NCI-H1417 (cell line): ENCODE data around the gene NEK1.
"Not testable (repeated sequence)": the region's sequence is repeated elsewhere in the genome, so short reads cannot be mapped to it uniquely, and the experiment has no call there.

Experiments
- DNase-seq, 3 experiments: peaks; one replicate each; lab custom pipeline; 2025; lab: John Stamatoyannopoulos, UW

NEK1 gene

DNA sequence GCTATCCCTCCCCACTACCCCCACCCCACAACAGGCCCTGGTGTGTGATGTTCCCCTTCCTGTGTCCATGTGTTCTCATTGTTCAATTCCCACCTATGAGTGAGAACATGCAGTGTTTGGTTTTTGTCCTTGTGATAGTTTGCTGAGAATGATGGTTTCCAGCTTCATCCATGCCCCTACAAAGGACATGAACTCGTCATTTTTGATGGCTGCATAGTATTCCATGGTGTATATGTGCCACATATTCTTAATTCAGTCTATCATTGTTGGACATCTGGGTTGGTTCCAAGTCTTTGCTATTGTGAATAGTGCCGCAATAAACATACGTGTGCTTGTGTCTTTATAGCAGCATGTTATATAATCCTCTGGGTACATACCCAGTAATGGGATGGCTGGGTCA, 118.1 kb downstream of the NEK1 start:
- not testable (repeated sequence) for DNase-seq

DNA sequence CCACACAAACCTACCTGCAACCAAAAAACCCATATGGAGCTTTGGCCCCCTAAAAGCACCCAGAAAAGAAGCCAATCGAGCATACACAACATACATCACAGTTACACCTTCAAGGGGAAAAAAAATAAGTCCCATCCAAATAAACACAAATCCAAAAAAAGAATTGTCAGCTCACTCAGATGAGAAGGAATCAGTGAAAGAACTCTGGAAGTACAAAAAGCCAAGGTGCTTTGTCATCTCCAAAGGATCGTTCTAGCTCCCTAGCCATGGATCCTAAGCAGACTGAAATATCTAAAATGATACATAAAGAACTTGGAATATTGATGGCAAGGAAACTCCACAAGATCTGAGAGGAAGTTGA, 119.2 kb downstream of the NEK1 start:
- DNase-seq = no peak

DNA sequence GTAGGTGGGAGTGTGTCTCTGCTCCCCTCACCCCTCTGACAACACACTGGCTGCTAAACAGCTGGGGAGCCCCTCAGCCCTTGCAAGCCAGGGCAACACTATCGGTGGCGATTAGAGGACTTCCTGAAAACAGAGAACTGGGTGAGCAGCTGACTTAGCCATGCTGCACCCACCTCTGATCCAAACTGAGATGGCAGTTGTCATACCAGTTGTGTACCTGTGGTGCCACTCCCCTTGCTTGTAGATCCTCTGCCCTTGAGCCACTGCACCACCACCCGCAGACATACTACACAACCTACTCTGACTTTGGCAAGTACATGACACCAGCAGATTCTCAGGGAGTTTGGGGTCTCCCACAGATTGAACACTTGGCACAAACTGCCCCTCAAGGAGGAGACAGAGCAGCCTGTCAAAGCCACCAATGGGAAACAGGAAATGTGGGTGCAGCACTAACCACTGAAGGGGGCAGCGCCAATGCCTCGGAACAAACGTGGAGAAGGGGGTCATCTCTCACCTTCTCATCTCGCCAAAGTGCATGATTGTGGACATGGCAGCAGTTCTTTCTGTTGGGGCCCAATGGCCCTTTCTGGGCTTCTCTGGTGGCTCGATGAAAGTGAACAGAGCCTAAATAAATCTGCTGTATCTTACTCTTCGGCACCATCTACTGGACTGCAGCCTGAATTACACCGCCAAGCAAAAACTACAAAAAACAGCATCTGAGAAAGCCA, 119.8 kb downstream of the NEK1 start:
- DNase-seq = peak in 2 of 3 experiments; percentile 1 to 45

DNA sequence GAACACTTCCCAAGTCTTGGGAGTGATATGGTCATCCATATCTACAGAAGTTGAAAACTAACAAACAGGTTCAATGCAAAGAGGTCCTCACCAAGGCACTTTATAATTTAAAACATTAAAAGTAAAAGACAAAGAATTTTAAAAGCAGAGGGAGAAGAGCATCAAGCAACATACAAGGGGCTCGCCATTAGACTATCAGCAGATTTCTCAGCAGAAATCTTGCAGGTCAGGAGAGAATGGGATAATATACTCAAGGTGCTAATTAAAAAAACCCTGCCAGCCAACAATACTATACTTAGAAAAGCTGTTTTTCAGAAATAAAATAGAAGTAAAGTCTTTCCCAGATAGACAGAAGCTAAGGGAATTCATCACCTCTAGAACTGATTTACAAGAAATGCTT, 121.2 kb downstream of the NEK1 start:
- DNase-seq = no peak

DNA sequence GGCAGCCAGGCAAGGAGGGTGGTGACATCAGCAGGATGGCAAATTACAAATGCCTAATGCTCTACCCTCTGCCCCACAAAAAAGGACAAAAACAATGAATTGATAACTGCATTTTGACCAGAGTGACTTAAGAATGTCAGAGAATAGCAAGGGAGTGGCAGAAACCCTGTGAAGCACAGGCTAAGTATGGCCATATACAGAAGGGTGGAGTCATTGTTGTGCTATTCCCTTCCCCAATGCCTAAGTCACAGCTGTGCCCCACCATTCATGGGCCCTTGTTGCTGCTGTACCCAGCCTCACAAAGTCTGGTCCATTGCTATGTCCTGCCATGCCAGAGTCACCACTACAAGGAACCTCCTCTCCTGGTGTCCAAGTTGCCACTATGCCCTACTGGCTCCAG, 123.1 kb downstream of the NEK1 start:
- no peak for DNase-seq

DNA sequence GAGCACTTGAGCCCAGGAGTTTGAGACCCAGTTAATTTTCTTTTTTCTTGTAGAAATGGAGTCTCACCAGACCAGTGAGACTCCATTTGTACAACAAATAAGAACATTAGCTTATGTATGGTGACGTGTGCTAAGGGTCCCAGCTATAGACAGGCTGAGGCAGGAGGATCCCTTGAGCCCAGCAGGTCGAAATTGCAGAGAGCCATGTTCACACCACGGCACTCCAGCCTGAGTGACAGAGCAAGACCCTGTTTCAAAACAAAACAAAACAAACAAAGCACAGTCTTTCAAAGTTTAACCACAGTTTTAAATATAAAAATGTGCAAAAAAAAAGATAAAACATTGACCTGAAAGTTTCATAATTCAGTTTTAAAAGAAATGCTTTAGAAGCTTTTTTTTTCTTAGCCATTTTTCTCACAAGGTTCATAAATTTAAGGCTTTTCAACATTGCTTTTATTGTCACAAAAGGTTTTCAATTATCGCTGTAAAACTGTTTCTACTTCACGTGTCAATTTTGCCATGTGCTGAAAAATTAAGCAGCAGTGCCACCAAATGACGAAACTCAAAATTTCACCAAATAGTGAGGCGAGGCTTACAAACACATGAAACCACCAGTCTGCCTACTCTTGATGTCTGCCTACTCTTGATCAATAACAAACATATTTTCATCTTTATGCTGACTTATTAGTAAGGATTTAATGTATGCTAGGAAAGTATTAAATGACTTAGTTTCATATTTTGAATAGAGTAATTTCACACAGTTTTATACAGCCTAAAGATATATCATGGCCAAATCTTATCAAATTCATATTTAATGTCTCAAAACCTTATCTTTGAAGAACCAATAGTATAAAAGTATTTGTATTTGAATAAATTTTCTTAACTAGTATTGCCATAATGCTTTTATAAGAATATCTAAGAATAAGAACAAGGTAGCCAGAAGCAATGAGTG, 126.3 kb downstream of the NEK1 start:
- peak; percentile 33 to 79 (median 41) for DNase-seq

DNA sequence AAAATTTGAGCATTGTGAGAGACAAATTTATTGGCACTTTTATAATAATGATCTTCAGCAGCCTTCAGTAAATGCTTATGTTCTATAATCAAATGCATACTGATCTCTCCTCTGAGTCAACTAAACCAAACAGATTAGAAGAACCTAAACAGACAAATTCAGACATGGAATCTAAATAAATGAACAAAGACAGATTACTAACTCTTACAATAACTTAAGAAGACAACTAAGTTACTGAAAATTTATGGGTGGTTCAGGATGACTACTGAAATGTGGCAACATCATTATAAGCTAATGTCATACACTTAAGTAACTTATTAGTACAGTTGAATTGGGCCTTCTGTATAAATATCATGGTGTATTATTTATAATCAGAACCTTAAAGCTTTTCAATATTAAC, 127.3 kb downstream of the NEK1 start:
- DNase-seq = no peak

DNA sequence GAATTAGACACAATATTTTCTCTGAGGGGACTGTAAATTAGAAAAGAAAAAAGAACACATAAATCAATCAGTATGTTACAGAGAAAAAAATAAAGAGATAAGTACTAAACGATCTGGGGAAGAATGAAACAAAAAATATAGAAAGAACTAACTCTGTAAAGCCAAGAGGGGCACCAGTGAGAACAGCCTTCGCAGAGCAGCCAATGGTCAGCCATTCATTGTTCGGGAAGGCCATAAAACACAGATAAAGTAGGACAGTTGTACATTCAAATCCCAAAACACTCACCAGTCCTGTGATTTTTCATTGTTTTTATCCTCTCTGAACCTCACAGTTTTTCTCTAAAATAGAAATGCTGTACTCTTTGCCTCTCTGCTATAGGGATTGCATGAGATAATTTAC, 127.9 kb downstream of the NEK1 start:
- DNase-seq = no peak

DNA sequence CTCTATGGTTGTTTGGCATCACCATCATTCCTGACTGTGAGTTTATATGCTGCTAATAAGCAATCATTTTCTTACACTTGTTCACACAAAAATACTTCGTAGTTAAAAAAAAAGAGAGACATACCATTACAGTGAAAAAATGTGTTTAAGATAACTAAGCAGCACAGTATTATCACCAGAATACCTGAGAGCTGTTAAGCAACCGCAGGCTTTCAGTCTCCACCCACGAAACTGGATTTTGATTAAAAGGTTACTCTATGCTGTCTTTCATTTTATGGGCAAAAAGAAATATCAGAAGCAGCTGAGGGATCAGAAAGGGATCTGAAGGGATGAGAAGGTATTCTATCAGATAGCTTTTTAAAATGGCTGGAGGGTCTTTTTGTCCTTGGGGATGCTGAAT, 148.3 kb downstream of the NEK1 start:
- DNase-seq = no peak

DNA sequence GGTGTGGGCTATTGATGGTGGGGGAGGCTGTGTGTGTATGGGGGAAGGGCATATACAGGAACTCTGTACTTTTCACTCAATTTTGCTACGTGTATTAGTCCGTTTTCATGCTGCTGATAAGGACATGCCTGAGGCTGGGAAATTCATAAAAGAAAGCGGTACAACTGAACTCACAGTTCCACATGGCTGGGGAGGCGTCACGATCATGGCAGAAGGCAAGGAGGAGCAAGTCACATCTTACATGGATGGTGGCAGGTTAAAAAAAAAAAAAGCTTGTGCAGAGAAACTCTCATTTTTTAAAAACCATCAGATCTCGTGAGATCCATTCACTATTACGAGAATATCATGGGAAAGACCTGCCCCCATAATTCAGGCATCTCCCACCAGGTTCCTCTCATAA, 152.3 kb downstream of the NEK1 start:
- no peak for DNase-seq

DNA sequence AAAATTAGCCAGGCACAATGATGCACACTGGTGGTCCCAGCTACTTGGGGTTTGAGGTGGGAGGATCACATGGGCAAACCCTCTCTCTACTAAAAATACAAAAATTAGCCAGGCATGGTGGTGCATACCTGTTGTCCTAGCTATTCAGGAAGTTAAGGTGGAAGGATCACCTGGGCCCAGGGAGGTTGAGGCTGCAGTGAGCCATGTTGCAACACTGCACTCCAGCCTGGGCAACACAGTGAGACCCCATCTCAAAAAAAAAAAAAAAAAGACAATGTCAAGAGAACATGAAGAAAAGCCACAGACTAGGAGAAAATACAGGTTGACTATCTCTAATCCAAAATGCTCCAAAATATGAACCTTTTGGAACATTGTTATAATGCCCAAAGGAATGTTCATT, 153.8 kb downstream of the NEK1 start:
- no peak for DNase-seq

DNA sequence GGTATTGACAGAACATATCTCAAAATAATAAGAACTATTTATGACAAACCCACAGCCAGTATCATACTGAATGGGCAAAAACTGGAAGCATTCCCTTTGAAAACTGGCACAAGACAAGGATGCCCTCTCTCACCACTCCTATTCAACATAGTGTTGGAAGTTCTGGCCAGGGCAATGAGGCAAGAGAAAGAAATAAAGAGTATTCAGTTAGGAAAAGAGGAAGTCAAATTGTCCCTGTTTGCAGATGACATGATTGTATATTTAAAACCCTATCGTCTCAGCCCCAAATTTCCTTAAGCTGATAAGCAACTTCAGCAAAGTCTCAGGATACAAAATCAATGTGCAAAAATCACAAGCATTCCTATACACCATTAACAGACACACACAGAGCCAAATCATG, 159.7 kb downstream of the NEK1 start:
- not testable (repeated sequence) for DNase-seq

DNA sequence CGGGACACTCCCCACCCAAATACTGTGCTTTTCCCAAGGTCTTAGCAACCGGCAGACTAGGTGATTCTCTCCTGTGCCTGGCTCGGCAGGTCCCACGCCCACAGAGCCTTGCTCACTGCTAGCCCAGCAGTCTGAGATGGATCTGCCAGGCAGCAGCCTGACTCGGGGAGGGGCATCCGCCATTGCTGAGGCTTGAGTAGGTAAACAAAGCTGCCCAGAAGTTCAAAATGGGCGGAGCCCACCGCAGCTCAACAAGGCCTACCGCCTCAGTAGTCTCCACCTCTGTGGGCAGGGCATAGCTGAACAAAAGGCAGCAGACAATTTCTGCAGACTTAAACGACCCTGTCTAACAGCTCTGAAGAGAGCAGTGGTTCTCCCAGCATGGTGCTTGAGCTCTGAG, 163.4 kb downstream of the NEK1 start:
- DNase-seq = peak in 1 of 3 experiments; percentile 4

DNA sequence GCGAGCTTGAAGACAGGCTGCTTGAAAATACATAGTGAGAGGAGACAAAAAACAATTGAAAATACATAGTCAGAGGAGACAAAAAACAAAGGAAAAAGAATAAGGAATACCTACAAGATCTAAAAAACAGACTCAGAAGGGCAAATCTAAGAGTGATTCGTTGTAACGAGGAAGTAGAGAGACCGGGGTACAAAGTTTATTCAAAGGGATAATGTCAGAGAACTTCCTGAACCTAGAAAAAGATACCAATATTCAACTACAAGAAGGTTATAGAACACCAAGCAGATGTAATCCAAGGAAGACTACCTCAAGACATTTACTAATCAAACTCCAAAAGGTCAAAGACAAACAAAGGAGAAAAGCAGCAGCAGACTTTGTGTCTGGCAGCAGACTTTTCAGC, 165.6 kb downstream of the NEK1 start:
- DNase-seq = no peak

DNA sequence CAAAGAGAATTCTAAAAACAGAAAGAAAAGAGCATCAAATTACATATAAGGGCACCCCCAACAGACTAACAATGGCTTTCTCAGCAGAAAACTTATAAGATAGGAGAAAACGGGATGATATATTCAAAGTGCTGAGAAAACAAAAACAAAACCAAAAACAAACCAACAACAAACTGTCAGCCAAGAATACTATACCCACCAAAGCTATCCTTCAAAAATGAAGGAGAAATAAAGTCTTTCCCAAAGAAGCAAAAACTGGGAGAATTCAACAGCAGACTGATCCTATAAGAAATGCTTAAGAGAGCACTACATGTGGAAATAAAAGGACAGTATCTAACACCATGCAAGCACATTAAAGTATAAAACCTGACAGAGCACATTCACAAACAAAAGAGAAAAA, 168.6 kb downstream of the NEK1 start:
- DNase-seq = no peak

DNA sequence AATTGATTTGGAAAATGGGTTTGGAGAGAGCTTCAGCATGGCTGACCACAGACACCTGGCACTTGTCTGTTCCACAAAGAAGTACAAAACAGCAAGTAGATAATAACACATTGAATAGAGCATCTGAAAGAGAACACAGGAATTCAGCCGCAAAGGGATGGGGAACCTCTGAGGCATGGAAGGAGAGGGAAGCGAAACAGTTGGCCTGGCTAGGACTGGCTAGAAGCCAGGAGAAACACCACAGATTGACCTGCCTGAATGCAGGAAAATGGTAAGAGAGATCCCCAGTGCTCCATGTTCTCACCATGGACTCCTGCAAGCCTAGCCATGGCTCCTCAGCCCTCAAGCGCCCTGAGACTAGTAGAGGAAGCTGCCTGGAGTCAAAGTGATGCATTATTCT, 171.9 kb downstream of the NEK1 start:
- no peak for DNase-seq

DNA sequence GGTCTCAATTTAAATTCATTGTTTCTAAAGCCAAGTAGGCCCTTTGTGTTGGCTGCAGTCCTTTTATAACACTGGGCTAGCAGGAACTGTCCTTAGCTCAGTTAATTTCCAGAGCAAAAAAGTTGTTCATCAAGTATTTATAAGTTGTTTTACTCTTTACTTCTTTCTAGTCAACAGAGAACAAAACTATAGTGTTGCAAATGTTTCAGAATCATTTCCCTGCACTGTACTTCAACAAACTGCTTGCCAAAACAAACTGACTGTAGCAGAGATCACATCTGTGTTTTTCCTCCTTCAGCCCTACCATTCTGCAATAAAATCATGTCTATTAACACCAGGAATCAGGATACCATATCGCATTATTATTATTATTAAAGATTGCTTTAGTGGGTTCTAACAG, 173.1 kb downstream of the NEK1 start:
- no peak for DNase-seq

DNA sequence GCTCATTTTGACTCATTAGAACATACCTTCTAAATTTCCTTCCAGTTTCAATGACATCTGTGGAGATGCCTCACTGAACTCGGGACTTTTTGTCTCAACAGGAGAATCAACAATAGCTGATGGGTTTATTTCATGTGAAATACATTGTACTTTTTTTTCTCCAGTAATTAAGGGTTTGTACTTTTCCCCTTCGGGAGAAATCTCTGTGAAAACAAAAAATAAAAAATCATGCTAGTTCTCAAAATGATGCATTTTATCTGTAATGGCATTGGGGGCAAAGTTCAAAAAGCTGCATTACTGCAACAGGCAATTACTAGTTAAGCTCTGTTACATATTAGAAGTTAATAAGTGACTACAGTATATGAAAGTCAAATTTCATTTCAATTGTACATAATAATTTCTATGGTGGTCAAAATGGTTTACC, 174.3 kb downstream of the NEK1 start:
- DNase-seq = no peak

DNA sequence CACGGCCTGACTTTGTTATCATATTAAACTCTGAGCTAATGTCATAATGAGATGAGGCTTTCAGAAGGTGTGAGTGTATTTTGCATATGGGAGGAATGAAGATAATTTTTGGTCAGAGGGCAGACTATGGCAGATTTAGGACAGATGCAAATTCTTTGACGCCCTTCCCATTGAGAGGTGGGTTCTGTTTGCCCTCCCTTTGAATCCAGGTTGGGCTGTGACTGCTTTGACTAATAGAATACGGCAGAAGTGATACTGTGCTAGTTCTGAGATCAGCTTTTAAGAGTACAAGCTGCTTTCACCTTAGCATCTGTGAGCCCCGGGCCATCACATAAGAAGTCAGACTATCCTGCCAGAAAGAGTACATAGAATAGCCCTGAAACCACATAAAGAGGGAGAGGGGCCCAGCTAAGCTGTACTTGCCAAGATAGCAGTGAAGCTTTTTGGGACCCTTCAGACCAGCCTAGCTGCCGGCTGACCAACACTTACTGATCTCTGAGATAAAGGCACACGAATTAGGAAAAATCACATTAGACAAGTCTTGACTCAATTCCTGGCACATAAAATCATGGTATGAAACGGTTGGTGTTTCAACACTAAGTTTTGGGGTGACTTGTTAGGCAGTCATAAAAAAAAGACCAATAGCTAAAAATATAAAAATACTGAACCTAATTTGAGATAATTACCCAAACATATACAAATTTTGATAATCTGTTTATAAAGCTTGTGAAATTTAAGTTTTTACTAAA, 174.9 kb downstream of the NEK1 start:
- no peak for DNase-seq

DNA sequence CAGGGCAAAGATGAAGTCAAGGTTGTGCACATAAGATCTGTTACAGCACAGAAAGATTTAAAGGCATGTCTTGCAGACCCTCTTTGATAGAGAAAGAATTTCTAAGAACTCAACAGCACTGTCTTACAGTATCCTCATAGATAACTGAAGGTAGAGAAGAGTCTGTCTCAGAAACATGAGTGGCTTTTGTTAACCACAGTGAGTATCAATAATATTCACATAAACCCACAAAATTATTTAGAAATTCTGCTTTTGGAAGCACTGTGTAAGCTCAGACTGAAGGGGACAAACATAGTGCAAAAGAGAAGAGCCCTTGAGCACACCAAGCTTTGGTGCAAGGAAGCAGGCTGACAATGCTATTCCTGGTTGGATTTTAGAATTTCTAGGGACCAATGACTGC, 175.6 kb downstream of the NEK1 start:
- no peak for DNase-seq

DNA sequence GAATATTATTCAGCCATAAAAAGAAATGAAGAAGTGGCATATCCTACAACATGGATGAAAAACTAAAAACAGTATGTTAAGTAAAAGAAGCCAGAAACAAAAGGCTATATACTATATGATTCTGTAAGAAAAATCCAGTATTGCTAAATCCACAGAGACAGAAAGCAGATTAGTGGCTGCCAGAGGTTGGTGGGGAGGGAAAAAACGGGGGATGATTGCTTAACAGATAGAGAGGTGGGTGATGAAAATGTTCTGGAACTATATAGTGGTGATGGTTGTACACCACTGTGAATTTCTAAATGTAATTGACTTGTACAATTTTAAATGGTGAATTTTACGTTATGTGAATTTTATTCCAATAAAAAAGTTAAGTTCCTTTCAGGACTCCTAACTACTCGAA, 184.0 kb downstream of the NEK1 start:
- no peak for DNase-seq

DNA sequence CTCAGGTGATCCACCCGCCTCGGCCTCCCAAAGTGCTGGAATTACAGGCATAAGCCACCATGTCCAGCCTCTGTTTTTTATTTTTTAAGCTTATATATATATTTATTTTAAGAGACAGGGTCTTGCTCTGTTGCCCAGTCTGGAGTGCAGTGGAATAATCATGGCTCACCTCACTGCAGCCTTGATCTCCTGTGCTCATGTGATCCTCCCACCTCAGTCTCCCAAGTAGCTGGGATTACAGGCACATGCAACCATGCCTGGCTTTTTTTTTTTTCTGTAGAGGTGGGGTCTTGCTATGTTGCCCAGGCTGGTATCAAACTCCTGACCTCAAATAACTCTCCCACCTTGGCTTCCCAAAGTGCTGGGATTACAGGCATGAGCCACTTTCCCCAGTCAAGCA, 184.7 kb downstream of the NEK1 start:
- DNase-seq = not testable (repeated sequence)

DNA sequence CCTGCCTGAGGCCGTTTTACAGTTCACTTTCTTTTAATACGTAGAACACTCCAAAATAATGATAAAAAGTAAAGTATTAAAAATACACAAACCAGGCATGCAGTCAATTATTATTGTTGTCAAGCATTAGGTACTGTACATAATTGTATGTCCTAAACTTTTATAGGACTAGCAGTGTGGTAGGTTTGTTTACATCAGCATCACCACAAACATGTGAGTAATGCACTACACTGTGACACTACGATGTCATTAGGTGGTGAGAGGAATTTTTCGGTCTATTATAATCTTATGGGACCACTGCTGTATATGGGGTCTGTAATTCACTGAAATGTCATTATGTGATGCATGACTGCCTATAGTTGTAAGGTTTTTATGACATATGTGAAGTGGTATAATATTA, 192.1 kb downstream of the NEK1 start:
- DNase-seq = no peak
